ENCODE measurements around the gene NUDT19. TPM values are rescaled to one million over a fixed set of nuclear protein-coding genes. Genes with fewer than 3 reads are reported as not detected.
A peak's percentile ranks its signal among the peaks of the same experiment; 100 is the strongest.

The NUDT19 gene
- total RNA-seq (2022) (29.4 and 33.4 TPM in 2 replicates), Bru-seq, nascent RNA (percentile 88 among the genes with signal in this experiment), BruChase-seq, experiment 1, labeled RNA remaining after a 6-hour chase (percentile 89 among the genes with signal in this experiment), BruChase-seq, experiment 2, labeled RNA remaining after a 2-hour chase (percentile 91 among the genes with signal in this experiment)
- long read RNA-seq, transcript NUDT19-201 (3 exons, 2,967 nt), result major isoform, 11 of 20 reads
- long read RNA-seq, partial matches to known transcripts, result 2 of 20 reads
- long read RNA-seq, other reads (novel, unspliced or antisense), result 7 of 20 reads

GRCh38 chr19:32691291-32691951, at the start of gene NUDT19:
TSS of gene NUDT19 (plus strand) at chr19:32691821. CDS start at chr19:32691961, 140 bp downstream.
- intact Hi-C loops (cut with micrococcal nuclease), result loop anchor here (2.0 kb wide), 2 partner anchors 17 to 281 kb away; partner anchors contain the start of genes ANKRD27, FAAP24 and RGS9BP
- DNase-seq (ENCODE audit: unreplicated experiment), result peak; percentile 92
- peak within 1 kb of the TSS; percentile 79 for H3K4me3 Mint-ChIP-seq (ENCODE audit: unreplicated experiment)
- ChIA-PET POLR2A (interaction anchor here (0.6 to 2.2 kb wide), 15 partner anchors 9 to 493 kb away, joined by 3 to 24 read pairs (median 3); partner anchors contain the start of genes ANKRD27, CEP89, DPY19L3 and FAAP24), CTCF (interaction anchor here (0.5 to 1.3 kb wide), 4 partner anchors 10 to 379 kb away, joined by 3 to 5 read pairs (median 4); no protein-coding TSS in a partner anchor)
- no peak for TF ChIP-seq CTCF (IDR thresholded peaks at IDR 0.05; ENCODE audit: unreplicated experiment)
- peaks cover 37% of the 10 kb centered on the region for H3K4me1 Mint-ChIP-seq (ENCODE audit: insufficient read depth, unreplicated experiment)
- H3K9me3 Mint-ChIP-seq (ENCODE audit: unreplicated experiment), result no peaks in the 10 kb centered on the region
- peak within 1 kb of the TSS; percentile 96 for H3K27ac Mint-ChIP-seq (ENCODE audit: low read depth, unreplicated experiment)
- H3K27me3 Mint-ChIP-seq (ENCODE audit: insufficient read depth, unreplicated experiment), result no peaks in the 10 kb centered on the region
- TSS peak; percentile 10 for BruUV-seq (replicated peaks)
- peaks cover 17% of the 10 kb centered on the region for H3K36me3 Mint-ChIP-seq (ENCODE audit: insufficient read depth, unreplicated experiment)

GRCh38 chr19:32642771-32643170, 48.9 kb upstream of the NUDT19 start:
- Mint-ChIP-seq H3K4me3 (ENCODE audit: unreplicated experiment) (no peak overlapping the region), H3K4me1 (ENCODE audit: insufficient read depth, unreplicated experiment) (no peaks in the 10 kb centered on the region), H3K36me3 (ENCODE audit: insufficient read depth, unreplicated experiment) (peaks cover 73% of the 10 kb centered on the region), H3K27ac (ENCODE audit: low read depth, unreplicated experiment) (no peak overlapping the region), H3K27me3 (ENCODE audit: insufficient read depth, unreplicated experiment) (no peaks in the 10 kb centered on the region), H3K9me3 (ENCODE audit: unreplicated experiment) (no peaks in the 10 kb centered on the region)
- no TSS peak for BruUV-seq (replicated peaks)
- ChIA-PET CTCF (no interaction called here), POLR2A (no interaction called here)
- DNase-seq (ENCODE audit: unreplicated experiment), result no peak
- intact Hi-C loops (cut with micrococcal nuclease), result no loop called here
- no peak for TF ChIP-seq CTCF (IDR thresholded peaks at IDR 0.05; ENCODE audit: unreplicated experiment)

- CTCF ChIA-PET, result interaction anchor here (0.5 kb wide), 1 partner anchor 45 kb away, joined by 3 read pairs; the partner anchor contains the start of gene NUDT19
- H3K27ac Mint-ChIP-seq (ENCODE audit: low read depth, unreplicated experiment), result no peak overlapping the region
- no peak for TF ChIP-seq CTCF (IDR thresholded peaks at IDR 0.05; ENCODE audit: unreplicated experiment)
- intact Hi-C loops (cut with micrococcal nuclease), result no loop called here
- no peak overlapping the region for H3K4me3 Mint-ChIP-seq (ENCODE audit: unreplicated experiment)
- BruUV-seq (replicated peaks), result no TSS peak
- no peaks in the 10 kb centered on the region for H3K4me1 Mint-ChIP-seq (ENCODE audit: insufficient read depth, unreplicated experiment)
- no peak for DNase-seq (ENCODE audit: unreplicated experiment)
- H3K9me3 Mint-ChIP-seq (ENCODE audit: unreplicated experiment), result no peaks in the 10 kb centered on the region
- H3K36me3 Mint-ChIP-seq (ENCODE audit: insufficient read depth, unreplicated experiment), result peaks cover 61% of the 10 kb centered on the region
- POLR2A ChIA-PET, result no interaction called here
- H3K27me3 Mint-ChIP-seq (ENCODE audit: insufficient read depth, unreplicated experiment), result no peaks in the 10 kb centered on the region
These were observed 45.1 kb upstream of the NUDT19 start for GRCh38 chr19:32646556-32646955.

- H3K4me1 Mint-ChIP-seq (ENCODE audit: insufficient read depth, unreplicated experiment), result no peaks in the 10 kb centered on the region
- no peak overlapping the region for H3K27ac Mint-ChIP-seq (ENCODE audit: low read depth, unreplicated experiment)
- no peak overlapping the region for H3K4me3 Mint-ChIP-seq (ENCODE audit: unreplicated experiment)
- intact Hi-C loops (cut with micrococcal nuclease), result no loop called here
- POLR2A ChIA-PET, result interaction anchor here (0.6 kb wide), 1 partner anchor 44 kb away, joined by 3 read pairs; the partner anchor contains the start of gene NUDT19
- H3K9me3 Mint-ChIP-seq (ENCODE audit: unreplicated experiment), result no peaks in the 10 kb centered on the region
- BruUV-seq (replicated peaks), result no TSS peak
- no peak for DNase-seq (ENCODE audit: unreplicated experiment)
- CTCF ChIA-PET, result no interaction called here
- H3K36me3 Mint-ChIP-seq (ENCODE audit: insufficient read depth, unreplicated experiment), result peaks cover 53% of the 10 kb centered on the region
- H3K27me3 Mint-ChIP-seq (ENCODE audit: insufficient read depth, unreplicated experiment), result no peaks in the 10 kb centered on the region
- TF ChIP-seq CTCF (IDR thresholded peaks at IDR 0.05; ENCODE audit: unreplicated experiment), result no peak
These were observed 44.3 kb upstream of the NUDT19 start for GRCh38 chr19:32647361-32647760.

Measured in MCF 10A (cell line).